ENCODE measurements around the gene EHMT1. TPM values are rescaled to one million over a fixed set of nuclear protein-coding genes. Genes with fewer than 3 reads are reported as not detected.
A peak's percentile ranks its signal among the peaks of the same experiment; 100 is the strongest.

The EHMT1 gene
- total and polyA plus RNA-seq, 9 of the 15 experiments (the other 6 are each of a cell fraction or from before 2014, with no cell fraction given): 2.2 to 76.0 (median 36.4) TPM

- TF ChIP-seq CHD7 (IDR thresholded peaks at IDR 0.05; ENCODE audit: low read depth, low read length): no peak
- TF ChIP-seq MBD1 (CRISPR knock-in tag; IDR thresholded peaks at IDR 0.05): 0 out of 2 replicates have a peak, but pooled peaks have one; percentile 18
- no peak for TF ChIP-seq ATF1 (CRISPR knock-in tag; IDR thresholded peaks at IDR 0.05)
- TF ChIP-seq ATF1 (tag; IDR thresholded peaks at IDR 0.05): no peak
- TF ChIP-seq GABPB2 (CRISPR knock-in tag; conservative IDR thresholded peaks at IDR 0.05): no peak
- TF ChIP-seq SNRNP70 (optimal IDR thresholded peaks at IDR 0.05; ENCODE audit: low read depth, low read length): no peak
- TF ChIP-seq ZNF644 (tag; IDR thresholded peaks at IDR 0.05; ENCODE audit: low read depth): no peak
- no peak for TF ChIP-seq ZBTB34 (CRISPR knock-in tag; IDR thresholded peaks at IDR 0.05)
- TF ChIP-seq JUND (IDR thresholded peaks at IDR 0.05; ENCODE audit: borderline replicate concordance, low read depth, low read length): 0 out of 2 replicates have a peak, but pooled peaks have one; percentile 27
- TF ChIP-seq JUND (tag; IDR thresholded peaks at IDR 0.05; ENCODE audit: borderline replicate concordance, low read depth, low read length): no peak
- no peak for TF ChIP-seq DPF2 (IDR thresholded peaks at IDR 0.05)
- TF ChIP-seq ZNF830 (CRISPR knock-in tag; IDR thresholded peaks at IDR 0.05): no peak
- no peak for TF ChIP-seq SRSF3 (IDR thresholded peaks at IDR 0.05; ENCODE audit: insufficient read depth, low read length)
Measured at GRCh38 chr9:137694962-137695875, 76.4 kb downstream of the EHMT1 start (continued).
